HL-60 (cell line): ENCODE data around the gene CNNM3.

Experiments used
- CTCF ChIP-seq: IDR thresholded peaks from one replicate; pipeline ENCODE4 v1.5.1; 2011; ENCODE audit warnings: low read length, control low read depth, inconsistent platforms; ENCODE audit not compliant: insufficient read depth
- REST ChIP-seq: IDR thresholded peaks from 2 replicates; pipeline ENCODE4 v1.6.1; 2012; ENCODE audit warnings: low read depth; ENCODE audit not compliant: insufficient replicate concordance

- TF ChIP-seq CTCF (peak; percentile 80), REST (no peak)
Observed at GRCh38 chr2:96801005-96801785, 14.9 kb upstream of the CNNM3 start.
